Endothelial cell of umbilical vein (primary cell): ENCODE measurements around the gene ZFYVE9. TPM values are rescaled to one million over a fixed set of nuclear protein-coding genes. Genes with fewer than 3 reads are reported as not detected.

Source experiments
- BruUV-seq: library from RNA; stranded (reverse); fragments of 400-500 nt; replicated peaks from 2 replicates; lab custom pipeline; 2021; lab: Mats Ljungman, UMichigan
- CTCF ChIA-PET: fragments of 300-600, 350-600 bp; sonication (Branson Sonifier 250); formaldehyde crosslinking; loops from one replicate; lab custom pipeline; 2021; ENCODE audit warnings: antibody characterized with exemption, inconsistent platforms; lab: Charles Lee
- POLR2A ChIA-PET: fragments of 300-600, 350-600 bp; sonication (Branson Sonifier 250); formaldehyde crosslinking; loops from one replicate; lab custom pipeline; 2021; ENCODE audit warnings: antibody characterized with exemption, inconsistent platforms; lab: Charles Lee
- DNase-seq: peaks from one replicate; pipeline ENCODE4 v3.0.0-alpha.2; 2011; ENCODE audit warnings: low read depth, low spot score
- FAIRE-seq: peaks from 2 replicates; lab custom pipeline; 2011; peaks lifted over from hg19 to GRCh38; lab: Jason Lieb, UNC
- H2AFZ ChIP-seq: 2 replicates; pipeline ENCODE4 v1.6.0; 2012; ENCODE audit warnings: low read depth, low read length, control low read depth, inconsistent platforms
- H3K27ac ChIP-seq: 2 replicates; pipeline ENCODE4 v1.5.1; 2011; ENCODE audit warnings: low read depth, mild to moderate bottlenecking, control low read depth, low read length, moderate library complexity; ENCODE audit not compliant: insufficient read depth
- H3K27me3 ChIP-seq, 2 experiments: 2 replicates each; pipeline versions ENCODE4 v1.6.0 to v1.6.1; 2011; ENCODE audit warnings: low read length in 2 of 2, mixed read lengths in 1 of 2; ENCODE audit not compliant: control insufficient read depth in 2 of 2, insufficient read depth in 2 of 2
- H3K36me3 ChIP-seq, 2 experiments: 2 replicates in 1 of 2; 3 replicates in 1 of 2; pipeline ENCODE4 v1.5.1; 2011; ENCODE audit warnings: low read length in 2 of 2, mild to moderate bottlenecking in 1 of 2, moderate library complexity in 1 of 2; ENCODE audit not compliant: control insufficient read depth in 2 of 2, insufficient read depth in 2 of 2; ENCODE audit errors: extremely low read depth in 1 of 2
- H3K4me1 ChIP-seq: 3 replicates; pipeline ENCODE4 v1.5.1; 2011; ENCODE audit warnings: mild to moderate bottlenecking, low read length; ENCODE audit not compliant: control insufficient read depth, insufficient read depth; ENCODE audit errors: extremely low read depth
- H3K4me2 ChIP-seq: 2 replicates; pipeline ENCODE4 v1.6.1; 2011; ENCODE audit warnings: low read length, control low read depth, mixed read lengths; ENCODE audit not compliant: insufficient read depth
- H3K4me3 ChIP-seq, 3 experiments: fragments of 200-600 bp in 1 of 3; sonication (generic), shearing (Covaris generic) in 1 of 3; replicated peaks in 1 of 3; 2 replicates each; pipeline ENCODE4 v1.5.1; 2011 to 2016; ENCODE audit warnings: control low read depth in 3 of 3, low read length in 3 of 3, mild to moderate bottlenecking in 2 of 3, inconsistent platforms in 1 of 3, low read depth in 1 of 3, moderate library complexity in 1 of 3; ENCODE audit not compliant: insufficient read depth in 1 of 3
- H3K79me2 ChIP-seq: 2 replicates; pipeline ENCODE4 v1.6.0; 2012; ENCODE audit warnings: low read length, inconsistent platforms; ENCODE audit not compliant: control insufficient read depth, insufficient read depth
- H3K9ac ChIP-seq: replicated peaks from 2 replicates; pipeline ENCODE3; 2011; ENCODE audit warnings: low read length, control low read depth; ENCODE audit not compliant: insufficient read depth; ENCODE audit errors: extremely low read depth
- H3K9me1 ChIP-seq: replicated peaks from 3 replicates; pipeline ENCODE4 v1.6.0; 2011; ENCODE audit warnings: mild to moderate bottlenecking, low read length; ENCODE audit not compliant: control insufficient read depth, insufficient read depth; ENCODE audit errors: extremely low read depth
- H3K9me3 ChIP-seq: replicated peaks from 2 replicates; pipeline ENCODE4 v1.5.1; 2012; ENCODE audit warnings: low read length, inconsistent platforms; ENCODE audit not compliant: control insufficient read depth, insufficient read depth
- H4K20me1 ChIP-seq: replicated peaks from 2 replicates; pipeline ENCODE3; 2011; ENCODE audit warnings: mild to moderate bottlenecking, low read length; ENCODE audit not compliant: control insufficient read depth, insufficient read depth; ENCODE audit errors: extremely low read depth
- EZH2 ChIP-seq: IDR thresholded peaks from 2 replicates; pipeline ENCODE4 v1.6.1; 2012; ENCODE audit warnings: borderline replicate concordance, low read depth, mild to moderate bottlenecking, moderate library complexity, low read length, inconsistent platforms; ENCODE audit not compliant: severe bottlenecking
- FOS ChIP-seq: IDR thresholded peaks from 2 replicates; pipeline ENCODE4 v1.6.1; 2011; ENCODE audit warnings: mild to moderate bottlenecking, low read length, moderate library complexity, borderline replicate concordance; ENCODE audit not compliant: insufficient read depth
- GATA2 ChIP-seq: IDR thresholded peaks from 2 replicates; pipeline ENCODE4 v1.7.0; 2011; ENCODE audit warnings: low read depth, mild to moderate bottlenecking, moderate library complexity, mixed read lengths, low read length; ENCODE audit not compliant: insufficient read length, insufficient read depth
- JUN ChIP-seq: IDR thresholded peaks from 2 replicates; pipeline ENCODE4 v1.6.1; 2011; ENCODE audit warnings: borderline replicate concordance, low read depth; ENCODE audit not compliant: insufficient read length, insufficient read depth
- MYC ChIP-seq: IDR thresholded peaks from one replicate; pipeline ENCODE4 v1.6.1; 2011; ENCODE audit warnings: mild to moderate bottlenecking, low read depth, low read length
- POLR2A ChIP-seq: IDR thresholded peaks from 2 replicates; pipeline ENCODE4 v1.6.1; 2012; ENCODE audit warnings: low read depth, mild to moderate bottlenecking, control low read depth, low read length
- POLR2AphosphoS5 ChIP-seq: IDR thresholded peaks from 2 replicates; pipeline ENCODE4 v1.6.1; 2012; ENCODE audit warnings: low read depth, mild to moderate bottlenecking, control low read depth, low read length, moderate library complexity; ENCODE audit not compliant: insufficient read depth
- dilution Hi-C: fragments of 300-500 bp; cut with MboI; formaldehyde crosslinking; loops from one replicate; pipeline ENCODE4 v1.15.0; 2019; ENCODE audit warnings: low sequenced_read_pairs; ENCODE audit not compliant: extremely low pct_ligation_motif_present
- intact Hi-C: fragments of 100-400 bp; cut with micrococcal nuclease; formaldehyde crosslinking; loops from one replicate; pipeline ENCODE4 v1.10.0; 2022
- polyA plus RNA-seq, 4 experiments: library from polyadenylated mRNA; depleted of rRNA in 3 of 4; stranded (reverse) in 3 of 4; unstranded in 1 of 4; fragments of >200 nt; gene quantifications; 2 replicates each; pipeline versions ENCODE4 v1.2.1 to v1.2.3, GENCODE V29; 2011 to 2012; ENCODE audit warnings: missing spikeins in 1 of 4
- total RNA-seq: library from RNA; stranded (reverse); gene quantifications from 2 replicates; pipeline ENCODE4 v1.2.3, GENCODE V29; 2021
- TF ChIP-seq, protein P1 (sequence below), 2 donors: IDR thresholded peaks; 1 replicate in 1 of 2; 2 replicates in 1 of 2; pipeline ENCODE4 v1.5.1; 2011; ENCODE audit warnings: low read length in 2 of 2, mild to moderate bottlenecking in 2 of 2, moderate library complexity in 2 of 2, control low read depth in 1 of 2, inconsistent platforms in 1 of 2, low read depth in 1 of 2; ENCODE audit not compliant: insufficient read depth in 1 of 2; ENCODE audit errors: extremely low read depth in 1 of 2
- TF ChIP-seq, protein P2 (sequence below): IDR thresholded peaks from 2 replicates; pipeline ENCODE4 v1.6.1; 2011; ENCODE audit not compliant: insufficient read depth, insufficient read length

Gene ZFYVE9
- total and polyA plus RNA-seq, 2 donors (not counting 3 experiments of a cell fraction or from before 2014, with no cell fraction given): 4.1 to 16.8 TPM

DNA sequence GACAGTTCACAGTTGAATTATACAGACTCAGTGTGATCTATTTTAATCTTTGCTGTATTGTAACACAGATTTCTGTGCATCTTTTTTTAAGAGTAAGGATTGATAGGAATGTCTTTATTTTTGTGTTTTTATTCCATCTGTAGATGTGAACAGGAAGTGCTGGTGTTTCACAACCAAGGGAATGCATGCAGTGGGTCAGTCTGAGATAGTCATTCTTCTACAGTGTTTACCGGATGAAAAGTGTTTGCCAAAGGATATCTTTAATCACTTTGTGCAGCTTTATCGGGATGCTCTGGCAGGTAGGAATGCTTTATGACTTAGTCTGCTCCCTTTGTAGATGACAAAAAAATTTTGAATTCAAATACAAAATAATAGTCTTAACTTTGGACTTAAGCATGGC, 139.6 kb downstream of the ZFYVE9 start:
- peaks cover 0 to 2% of the 10 kb centered on the region in 2 experiments for H3K36me3 ChIP-seq
- peak overlapping the region; percentile 31 for H3K4me2 ChIP-seq
- H3K9me3 ChIP-seq: no peaks in the 10 kb centered on the region
- H3K4me3 ChIP-seq: no peak overlapping the region
- POLR2A ChIA-PET: no interaction called here
- dilution Hi-C loops (no loop called here), intact Hi-C loops (no loop called here)
- CTCF ChIA-PET: interaction anchor here (1.0 to 1.3 kb wide), 3 partner anchors 8 to 15 kb away, joined by 3 to 6 read pairs (median 3); no protein-coding TSS in a partner anchor
- FAIRE-seq: peak; percentile 75
- H3K27me3 ChIP-seq: no peaks in the 10 kb centered on the region
- no peak for TF ChIP-seq FOS
- TF ChIP-seq, protein P1, sequence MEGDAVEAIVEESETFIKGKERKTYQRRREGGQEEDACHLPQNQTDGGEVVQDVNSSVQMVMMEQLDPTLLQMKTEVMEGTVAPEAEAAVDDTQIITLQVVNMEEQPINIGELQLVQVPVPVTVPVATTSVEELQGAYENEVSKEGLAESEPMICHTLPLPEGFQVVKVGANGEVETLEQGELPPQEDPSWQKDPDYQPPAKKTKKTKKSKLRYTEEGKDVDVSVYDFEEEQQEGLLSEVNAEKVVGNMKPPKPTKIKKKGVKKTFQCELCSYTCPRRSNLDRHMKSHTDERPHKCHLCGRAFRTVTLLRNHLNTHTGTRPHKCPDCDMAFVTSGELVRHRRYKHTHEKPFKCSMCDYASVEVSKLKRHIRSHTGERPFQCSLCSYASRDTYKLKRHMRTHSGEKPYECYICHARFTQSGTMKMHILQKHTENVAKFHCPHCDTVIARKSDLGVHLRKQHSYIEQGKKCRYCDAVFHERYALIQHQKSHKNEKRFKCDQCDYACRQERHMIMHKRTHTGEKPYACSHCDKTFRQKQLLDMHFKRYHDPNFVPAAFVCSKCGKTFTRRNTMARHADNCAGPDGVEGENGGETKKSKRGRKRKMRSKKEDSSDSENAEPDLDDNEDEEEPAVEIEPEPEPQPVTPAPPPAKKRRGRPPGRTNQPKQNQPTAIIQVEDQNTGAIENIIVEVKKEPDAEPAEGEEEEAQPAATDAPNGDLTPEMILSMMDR (IDR thresholded peaks at IDR 0.05; ENCODE audit: extremely low read depth in 1 of 2, insufficient read depth in 1 of 2, low read depth in 1 of 2, low read length in 2 of 2): no peak
- H3K9ac ChIP-seq: no peak overlapping the region
- no peak overlapping the region for H2AFZ ChIP-seq
- H3K27ac ChIP-seq: no peak overlapping the region
- no peaks in the 10 kb centered on the region for H3K9me1 ChIP-seq
- H4K20me1 ChIP-seq: no peaks in the 10 kb centered on the region
- DNase-seq: peak; percentile 46
- no TSS peak for BruUV-seq
- peaks cover 8% of the 10 kb centered on the region for H3K4me1 ChIP-seq
- no peaks in the 10 kb centered on the region for H3K79me2 ChIP-seq

DNA sequence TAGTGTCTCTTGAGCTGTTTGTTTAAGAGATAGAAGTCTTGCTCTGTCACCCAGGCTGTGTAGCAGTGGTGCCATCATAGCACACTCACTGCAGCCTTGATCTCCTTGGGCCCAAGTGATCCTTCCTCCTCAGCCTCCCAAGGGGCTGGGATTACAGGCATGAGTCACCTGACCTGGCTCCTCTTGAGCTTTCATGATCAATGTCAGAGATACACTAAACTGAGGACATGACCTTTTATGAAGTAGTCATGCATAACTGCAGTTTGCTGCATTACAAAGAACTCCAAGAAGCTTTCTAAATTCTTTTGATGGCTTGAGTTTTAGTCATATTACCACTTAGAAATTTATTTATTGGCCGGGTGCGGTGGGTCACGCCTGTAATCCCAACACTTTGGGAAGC, 146.4 kb downstream of the ZFYVE9 start:
- no peaks in the 10 kb centered on the region for H3K27me3 ChIP-seq
- H3K27ac ChIP-seq: no peak overlapping the region
- no TSS peak for BruUV-seq
- no peaks in the 10 kb centered on the region for H4K20me1 ChIP-seq
- H3K9ac ChIP-seq: no peak overlapping the region
- H3K4me2 ChIP-seq: no peak overlapping the region
- ChIA-PET POLR2A (no interaction called here), CTCF (interaction anchor here (0.6 to 1.4 kb wide), 3 partner anchors 100 to 208 kb away, joined by 3 to 4 read pairs (median 3); no protein-coding TSS in a partner anchor)
- H3K9me3 ChIP-seq: no peaks in the 10 kb centered on the region
- TF ChIP-seq, protein P1 (IDR thresholded peaks at IDR 0.05; ENCODE audit: extremely low read depth in 1 of 2, insufficient read depth in 1 of 2, low read depth in 1 of 2, low read length in 2 of 2): no peak
- TF ChIP-seq FOS (no peak), POLR2AphosphoS5 (no peak), POLR2A (no peak), MYC (no peak), GATA2 (no peak), EZH2 (no peak), JUN (no peak)
- TF ChIP-seq, protein P2, sequence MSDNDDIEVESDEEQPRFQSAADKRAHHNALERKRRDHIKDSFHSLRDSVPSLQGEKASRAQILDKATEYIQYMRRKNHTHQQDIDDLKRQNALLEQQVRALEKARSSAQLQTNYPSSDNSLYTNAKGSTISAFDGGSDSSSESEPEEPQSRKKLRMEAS: no peak
- intact Hi-C loops (no loop called here), dilution Hi-C loops (no loop called here)
- H3K4me1 ChIP-seq: no peaks in the 10 kb centered on the region
- no peaks in the 10 kb centered on the region for H3K79me2 ChIP-seq
- no peak overlapping the region for H2AFZ ChIP-seq
- H3K36me3 ChIP-seq: peaks cover 0 to 2% of the 10 kb centered on the region in 2 experiments
- H3K9me1 ChIP-seq: no peaks in the 10 kb centered on the region
- FAIRE-seq (peak; percentile 35), DNase-seq (no peak)
- no peak overlapping the region for H3K4me3 ChIP-seq
